GM23338 (cell line): Measurements from ENCODE around the gene SMYD3. TPM values are rescaled to one million over a fixed set of nuclear protein-coding genes. Genes with fewer than 3 reads are reported as not detected.

ENCODE experiments used
- ATAC-seq: fragments of 200-7000 bp; cut with Tn5 transposase; 3 replicates; pipeline ENCODE4 v1.9.1; 2020
- DNase-seq: peaks from one replicate; pipeline ENCODE4 v3.0.0-alpha.2; 2015; ENCODE audit warnings: low spot score
- H2AFZ ChIP-seq: fragments of 200-600 bp; sonication (generic); 2 replicates; pipeline ENCODE4 v1.8.0; 2016; ENCODE audit warnings: antibody characterized with exemption, mild to moderate bottlenecking, moderate library complexity
- H3F3A ChIP-seq: fragments of 200-600 bp; sonication (generic); replicated peaks from 2 replicates; pipeline ENCODE4 v1.8.0; 2017; ENCODE audit warnings: antibody characterized with exemption, mixed run types, low read depth
- H3K27ac ChIP-seq: fragments of 200-600 bp; sonication (generic); 2 replicates; pipeline ENCODE4 v1.6.1; 2016; ENCODE audit warnings: low read depth
- H3K27me3 ChIP-seq: fragments of 200-600 bp; sonication (generic); 2 replicates; pipeline ENCODE4 v1.8.0; 2016; ENCODE audit warnings: mild to moderate bottlenecking, mixed run types, moderate library complexity; ENCODE audit not compliant: insufficient read depth
- H3K36me3 ChIP-seq: fragments of 200-600 bp; sonication (generic); 2 replicates; pipeline ENCODE4 v1.8.0; 2016; ENCODE audit warnings: mild to moderate bottlenecking; ENCODE audit not compliant: insufficient read depth
- H3K4me1 ChIP-seq: fragments of 200-600 bp; sonication (generic); 2 replicates; pipeline ENCODE4 v1.8.0; 2016; ENCODE audit warnings: mild to moderate bottlenecking, moderate library complexity; ENCODE audit not compliant: insufficient read depth
- H3K4me2 ChIP-seq: fragments of 200-600 bp; sonication (generic); 2 replicates; pipeline ENCODE4 v1.7.1; 2017; ENCODE audit warnings: mixed run types
- H3K4me3 ChIP-seq: fragments of 200-600 bp; sonication (generic); 2 replicates; pipeline ENCODE4 v1.6.1; 2016; ENCODE audit warnings: mixed run types
- H3K79me2 ChIP-seq: fragments of 200-600 bp; sonication (generic); replicated peaks from 2 replicates; pipeline ENCODE4 v1.8.0; 2017; ENCODE audit warnings: mild to moderate bottlenecking; ENCODE audit not compliant: insufficient read depth
- H3K9me2 ChIP-seq: fragments of 200-600 bp; sonication (generic); 2 replicates; pipeline ENCODE4 v1.8.0; 2017; ENCODE audit not compliant: insufficient read depth
- H4K20me1 ChIP-seq: fragments of 200-600 bp; sonication (generic); replicated peaks from 2 replicates; pipeline ENCODE4 v1.8.0; 2017; ENCODE audit warnings: mild to moderate bottlenecking; ENCODE audit not compliant: insufficient read depth
- H3K27ac Mint-ChIP-seq: 2 replicates; pipeline ENCODE4 v1.8.0; 2020; ENCODE audit warnings: inconsistent platforms, mild to moderate bottlenecking, moderate library complexity, mixed read lengths
- H3K27me3 Mint-ChIP-seq: 3 replicates; pipeline ENCODE4 v1.8.0; 2022; ENCODE audit warnings: low read depth, mild to moderate bottlenecking, moderate library complexity, mixed read lengths, inconsistent platforms; ENCODE audit not compliant: insufficient read depth, poor library complexity
- H3K36me3 Mint-ChIP-seq: 3 replicates; pipeline ENCODE4 v1.8.0; 2021; ENCODE audit warnings: low read depth, mild to moderate bottlenecking, inconsistent platforms, moderate library complexity, mixed read lengths
- H3K4me1 Mint-ChIP-seq: 3 replicates; pipeline ENCODE4 v1.8.0; 2020; ENCODE audit warnings: mild to moderate bottlenecking, inconsistent platforms, mixed read lengths
- H3K4me3 Mint-ChIP-seq: 3 replicates; pipeline ENCODE4 v1.8.0; 2021; ENCODE audit warnings: moderate library complexity, mild to moderate bottlenecking, inconsistent platforms, mixed read lengths
- H3K9me3 Mint-ChIP-seq: 3 replicates; pipeline ENCODE4 v1.8.0; 2020; ENCODE audit warnings: moderate library complexity, mild to moderate bottlenecking, inconsistent platforms, mixed read lengths
- CREB1 ChIP-seq: fragments of 250-450 bp; sonication (Bioruptor Pico); IDR thresholded peaks from 2 replicates; pipeline ENCODE4 v1.5.0; 2020; ENCODE audit warnings: low read depth, mild to moderate bottlenecking, moderate library complexity
- CTCF ChIP-seq, 2 experiments: fragments of 200-600 bp in 1 of 2; sonication (generic) in 1 of 2; conservative IDR thresholded peaks; 2 replicates each; pipeline versions ENCODE4 v1.5.1 to v1.6.1; 2016 to 2017; ENCODE audit warnings: antibody characterized with exemption in 2 of 2, low read depth in 2 of 2, mild to moderate bottlenecking in 2 of 2, moderate library complexity in 1 of 2
- ETS1 ChIP-seq: IDR thresholded peaks from 2 replicates; pipeline ENCODE4 v1.6.1; 2016; ENCODE audit warnings: antibody characterized with exemption
- EZH2 ChIP-seq: fragments of 200-600 bp; sonication (generic); IDR thresholded peaks from one replicate; pipeline ENCODE4 v1.8.0; 2017; ENCODE audit warnings: antibody characterized with exemption, mild to moderate bottlenecking, low read depth; ENCODE audit not compliant: unreplicated experiment
- EZH2phosphoT487 ChIP-seq: fragments of 200-600 bp; sonication (generic); IDR thresholded peaks from one replicate; pipeline ENCODE4 v1.8.1; 2018; ENCODE audit warnings: antibody characterized with exemption; ENCODE audit not compliant: unreplicated experiment
- JUNB ChIP-seq: IDR thresholded peaks from one replicate; pipeline ENCODE4 v1.6.1; 2016; ENCODE audit warnings: antibody characterized with exemption; ENCODE audit not compliant: unreplicated experiment
- NANOG ChIP-seq: IDR thresholded peaks from 2 replicates; pipeline ENCODE4 v1.6.1; 2016; ENCODE audit warnings: antibody characterized with exemption, borderline replicate concordance
- POLR2AphosphoS5 ChIP-seq: IDR thresholded peaks from 2 replicates; pipeline ENCODE4 v1.6.1; 2016; ENCODE audit warnings: antibody characterized with exemption, low read depth
- REST ChIP-seq: IDR thresholded peaks from one replicate; pipeline ENCODE4 v1.6.1; 2018; ENCODE audit warnings: antibody characterized with exemption; ENCODE audit not compliant: unreplicated experiment
- STAT1 ChIP-seq: IDR thresholded peaks from one replicate; pipeline ENCODE4 v1.6.1; 2016; ENCODE audit warnings: antibody characterized with exemption; ENCODE audit not compliant: unreplicated experiment
- ZNF114 ChIP-seq: fragments of 250-450 bp; sonication (Bioruptor Pico); IDR thresholded peaks from 2 replicates; pipeline ENCODE4 v1.5.0; 2020; ENCODE audit warnings: mild to moderate bottlenecking, moderate library complexity
- ZNF331 ChIP-seq: fragments of 250-450 bp; sonication (Bioruptor Pico); IDR thresholded peaks from 2 replicates; pipeline ENCODE4 v1.5.0; 2020; ENCODE audit warnings: low read depth, mild to moderate bottlenecking, moderate library complexity
- ZNF462 ChIP-seq: fragments of 250-450 bp; sonication (Bioruptor Pico); IDR thresholded peaks from 2 replicates; pipeline ENCODE4 v1.5.0; 2020; ENCODE audit warnings: mild to moderate bottlenecking, moderate library complexity
- polyA plus RNA-seq: library from polyadenylated mRNA; unstranded; fragments of >200 nt; fragmentation: Nextera tagmentation; extraction: Ambion mirVana; gene quantifications from 2 replicates; pipeline ENCODE4 v1.2.1, GENCODE V29; 2016
- total RNA-seq: library from RNA; depleted of rRNA; stranded (reverse); fragments of >200 nt; shearing (Covaris generic); gene quantifications from 2 replicates; pipeline ENCODE4 v1.2.3, GENCODE V29; 2014

The SMYD3 gene
- total and polyA plus RNA-seq, 2 experiments from 2014 or later: 31.8 to 34.4 TPM

GRCh38 chr1:246000638-246001015 is 506.5 kb downstream of the SMYD3 start:
- peaks cover 4% of the 10 kb centered on the region; the same call in 1 of the 2 replicates for H3K9me2 ChIP-seq

More at GRCh38 chr1:246000638-246001015, 506.5 kb downstream of the SMYD3 start:
- DNase-seq: no peak
- ATAC-seq: no peak
- Histone ChIP-seq H4K20me1 (no peaks in the 10 kb centered on the region), H3K4me3 (no peak overlapping the region), H3K79me2 (no peaks in the 10 kb centered on the region), H3K4me2 (no peak overlapping the region), H3K27me3 (no peaks in the 10 kb centered on the region), H2AFZ (no peak overlapping the region), H3K27ac (no peak overlapping the region), H3F3A (no peaks in the 10 kb centered on the region), H3K36me3 (no peaks in the 10 kb centered on the region), H3K4me1 (peaks cover 11% of the 10 kb centered on the region)
- Mint-ChIP-seq H3K4me1 (peaks cover 18% of the 10 kb centered on the region), H3K9me3 (no peaks in the 10 kb centered on the region), H3K4me3 (no peak overlapping the region), H3K36me3 (no peaks in the 10 kb centered on the region), H3K27me3 (peaks cover 1% of the 10 kb centered on the region), H3K27ac (no peak overlapping the region)
- TF ChIP-seq POLR2AphosphoS5 (no peak), EZH2phosphoT487 (no peak), JUNB (no peak), STAT1 (no peak), CTCF (conservative IDR thresholded peaks at IDR 0.05; ENCODE audit: low read depth in 2 of 2) (no peak), EZH2 (no peak), ZNF331 (no peak), NANOG (no peak), ZNF462 (no peak), ZNF114 (no peak), CREB1 (CRISPR knock-in tag) (no peak), REST (no peak), ETS1 (no peak)
